Kidney (tissue), 14 donors: ENCODE measurements around the gene TACC2. TPM values are rescaled to one million over a fixed set of nuclear protein-coding genes. Genes with fewer than 3 reads are reported as not detected.

Experiments used
- DNase-seq, 5 donors: peaks; one replicate each; pipeline ENCODE4 v3.0.0-alpha.2; 2013 to 2020
- FAIRE-seq: peaks from 2 replicates; lab custom pipeline; 2012; peaks lifted over from hg19 to GRCh38; lab: Jason Lieb, UNC
- H3K27ac ChIP-seq, 2 donors: one replicate each; pipeline ENCODE4 v1.7.0; 2013; ENCODE audit warnings: low read depth in 2 of 2, low read length in 2 of 2, inconsistent platforms in 1 of 2
- H3K27me3 ChIP-seq: one replicate; pipeline ENCODE4 v1.7.1; 2013; ENCODE audit warnings: low read length, inconsistent platforms; ENCODE audit not compliant: control insufficient read depth, insufficient read depth
- H3K36me3 ChIP-seq, 3 donors: one replicate each; pipeline versions ENCODE4 v1.7.0 to v1.7.1; 2013; ENCODE audit warnings: low read length in 3 of 3, control low read depth in 1 of 3, inconsistent platforms in 1 of 3; ENCODE audit not compliant: insufficient read depth in 3 of 3, control insufficient read depth in 2 of 3
- H3K4me1 ChIP-seq, 3 donors: one replicate each; pipeline versions ENCODE4 v1.7.0 to v1.7.1; 2013; ENCODE audit warnings: low read length in 3 of 3, inconsistent platforms in 1 of 3, low read depth in 1 of 3; ENCODE audit not compliant: control insufficient read depth in 2 of 3, insufficient read depth in 2 of 3
- H3K4me3 ChIP-seq, 3 donors: one replicate each; pipeline versions ENCODE4 v1.7.0 to v1.8.1; 2013; ENCODE audit warnings: low read length in 3 of 3, control low read depth in 1 of 3, inconsistent platforms in 1 of 3
- H3K9ac ChIP-seq, 3 donors: one replicate each; pipeline versions ENCODE4 v1.7.0 to v1.7.1; 2013; ENCODE audit warnings: low read length in 3 of 3, control low read depth in 1 of 3, inconsistent platforms in 1 of 3
- H3K9me3 ChIP-seq, 3 donors: one replicate each; pipeline versions ENCODE4 v1.7.0 to v1.7.1; 2013; ENCODE audit warnings: low read length in 3 of 3, control low read depth in 1 of 3, inconsistent platforms in 1 of 3; ENCODE audit not compliant: control insufficient read depth in 2 of 3, insufficient read depth in 1 of 3
- intact Hi-C: fragments of 100-400 bp; cut with DNase I; formaldehyde crosslinking; loops from one replicate; pipeline ENCODE4 v1.11.1; 2022
- polyA plus RNA-seq: library from polyadenylated mRNA; stranded (reverse); fragments of 350-450 nt; fragmentation: Illumina TruSeq; extraction: RNeasy Lipid Tissue Mini Kit (QIAGEN cat#74804); gene quantifications from one replicate; pipeline ENCODE4 v1.2.3, GENCODE V29; 2014; ENCODE audit warnings: low read depth, low replicate concordance; ENCODE audit not compliant: insufficient read depth
- total RNA-seq: library from RNA; stranded (reverse); fragmentation: NEBNext Ultra II Directional; extraction: Animal tissue kit (Norgen Biotek cat#: 25700); gene quantifications from one replicate; pipeline ENCODE4 v1.2.1, GENCODE V29; 2021
- TF ChIP-seq, protein P1 (sequence below): IDR thresholded peaks from 3 replicates; pipeline ENCODE4 v1.5.1; 2012; ENCODE audit warnings: mild to moderate bottlenecking, moderate library complexity, borderline replicate concordance; ENCODE audit not compliant: insufficient read depth; ENCODE audit errors: extremely low read depth
- donor health status: control.
- donor health status: control.
- donor health status: control.
- donor health status: control.
- donor health status: control.
- donor health status: DM: yes; HTN: yes; CAD: no.
- donor health status: Normal renal cell carcinoma (clear cell type).

TACC2 gene
- total and polyA plus RNA-seq, 2 donors from 2014 or later = 36.4 to 81.0 TPM

DNA sequence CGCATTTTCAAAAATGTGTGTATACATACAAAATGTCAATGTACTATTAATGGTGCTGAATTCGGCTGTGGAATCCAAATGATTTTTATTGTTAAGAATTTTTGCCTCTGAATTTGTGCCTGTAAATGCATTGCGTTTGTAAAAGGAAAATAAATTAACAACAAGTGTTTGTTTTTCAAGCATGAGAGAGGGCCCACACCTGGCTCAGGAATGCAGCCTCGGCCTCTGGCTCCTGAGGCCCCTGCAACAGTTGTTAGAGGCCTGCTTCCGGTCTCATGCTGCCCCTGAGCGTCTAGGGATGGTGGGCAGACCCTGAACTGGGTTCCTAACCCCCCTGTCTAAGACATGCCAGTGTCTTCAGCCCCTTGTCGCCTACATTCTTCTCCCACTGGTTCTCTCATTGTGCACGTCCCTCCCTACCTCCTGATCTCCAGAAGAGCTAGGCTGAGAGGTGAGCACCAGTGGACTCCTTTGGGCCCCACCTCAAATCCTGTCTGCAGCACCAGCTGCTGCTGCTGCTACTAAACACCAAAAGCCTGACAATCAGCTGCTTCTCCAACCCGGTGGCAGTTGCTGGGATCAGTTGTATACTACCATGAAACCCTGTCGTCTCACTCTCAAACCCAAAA, 280.2 kb downstream of the TACC2 start:
- H3K9ac ChIP-seq = no peak overlapping the region
- no peaks in the 10 kb centered on the region for H3K9me3 ChIP-seq
- no peak overlapping the region for H3K27ac ChIP-seq
- TF ChIP-seq, protein P1, sequence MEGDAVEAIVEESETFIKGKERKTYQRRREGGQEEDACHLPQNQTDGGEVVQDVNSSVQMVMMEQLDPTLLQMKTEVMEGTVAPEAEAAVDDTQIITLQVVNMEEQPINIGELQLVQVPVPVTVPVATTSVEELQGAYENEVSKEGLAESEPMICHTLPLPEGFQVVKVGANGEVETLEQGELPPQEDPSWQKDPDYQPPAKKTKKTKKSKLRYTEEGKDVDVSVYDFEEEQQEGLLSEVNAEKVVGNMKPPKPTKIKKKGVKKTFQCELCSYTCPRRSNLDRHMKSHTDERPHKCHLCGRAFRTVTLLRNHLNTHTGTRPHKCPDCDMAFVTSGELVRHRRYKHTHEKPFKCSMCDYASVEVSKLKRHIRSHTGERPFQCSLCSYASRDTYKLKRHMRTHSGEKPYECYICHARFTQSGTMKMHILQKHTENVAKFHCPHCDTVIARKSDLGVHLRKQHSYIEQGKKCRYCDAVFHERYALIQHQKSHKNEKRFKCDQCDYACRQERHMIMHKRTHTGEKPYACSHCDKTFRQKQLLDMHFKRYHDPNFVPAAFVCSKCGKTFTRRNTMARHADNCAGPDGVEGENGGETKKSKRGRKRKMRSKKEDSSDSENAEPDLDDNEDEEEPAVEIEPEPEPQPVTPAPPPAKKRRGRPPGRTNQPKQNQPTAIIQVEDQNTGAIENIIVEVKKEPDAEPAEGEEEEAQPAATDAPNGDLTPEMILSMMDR = no peak
- DNase-seq (peak in 1 of 5 donors; percentile 49), FAIRE-seq (no peak)
- H3K36me3 ChIP-seq = peaks cover 0 to 2% (median 0%) of the 10 kb centered on the region in 3 donors
- intact Hi-C loops = no loop called here
- H3K27me3 ChIP-seq = no peaks in the 10 kb centered on the region
- no peak overlapping the region for H3K4me3 ChIP-seq
- H3K4me1 ChIP-seq = no peaks in the 10 kb centered on the region

DNA sequence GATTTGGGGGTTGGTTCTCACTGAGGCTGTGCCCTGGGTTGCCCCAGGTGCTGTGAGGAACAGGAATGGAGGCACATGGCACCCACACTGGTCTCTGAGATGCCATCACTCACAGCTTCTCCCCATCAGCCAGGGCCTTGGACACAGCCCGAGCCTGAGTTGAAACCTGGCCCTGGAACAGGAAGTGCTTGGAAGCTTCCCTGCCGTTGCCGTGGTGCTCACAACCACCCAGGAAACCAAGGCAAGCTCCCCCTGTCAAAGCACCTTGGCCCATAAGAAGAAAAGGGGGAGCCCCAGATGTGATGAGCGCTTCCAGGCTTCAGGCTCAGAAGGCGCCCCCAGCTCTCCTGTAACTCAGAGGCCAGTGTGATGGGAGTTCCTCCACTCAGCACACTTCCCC, 282.1 kb downstream of the TACC2 start, which contains the start of gene BTBD16:
Gene BTBD16 (plus strand): TSS at position 221 of the 400 bp plus-strand sequence. CDS start 3,786 bp downstream, outside the sequence.
- no peak for FAIRE-seq

DNA sequence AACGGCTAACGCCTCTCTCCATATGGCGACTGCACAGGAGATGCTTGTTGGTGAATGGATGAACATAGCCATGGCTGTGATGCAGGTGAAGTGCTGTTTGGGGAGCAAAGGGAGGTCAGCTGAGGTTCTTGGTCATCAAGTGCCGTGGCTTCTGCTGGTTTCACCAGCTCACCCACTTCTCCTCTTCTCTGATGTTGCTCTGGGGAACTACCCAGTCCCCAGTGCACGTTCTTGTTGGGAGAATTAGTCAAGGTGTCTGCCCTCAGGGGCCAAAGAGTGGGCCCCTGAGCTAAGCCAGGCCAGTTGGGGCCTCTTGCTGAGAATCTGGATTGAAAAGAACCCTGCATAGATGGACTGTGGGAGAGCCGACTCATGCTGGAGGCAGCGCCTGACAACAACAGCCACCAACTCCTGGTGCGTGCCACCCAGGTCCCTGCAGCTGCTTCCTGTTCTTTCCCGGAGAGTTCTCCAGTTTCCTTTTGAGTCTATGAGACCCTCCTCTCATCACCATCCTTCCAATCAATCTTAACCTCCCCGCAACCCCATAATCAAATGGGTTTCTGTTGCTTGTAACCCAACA, 285.1 kb downstream of the TACC2 start:
- H3K9me3 ChIP-seq = no peaks in the 10 kb centered on the region
- no peak overlapping the region for H3K27ac ChIP-seq
- no peak overlapping the region for H3K4me3 ChIP-seq
- intact Hi-C loops = no loop called here
- peak in 1 of 5 donors; percentile 13 for DNase-seq
- H3K36me3 ChIP-seq = peaks cover 0 to 2% (median 0%) of the 10 kb centered on the region in 3 donors
- no peaks in the 10 kb centered on the region for H3K4me1 ChIP-seq
- FAIRE-seq = no peak
- H3K9ac ChIP-seq = no peak overlapping the region
- H3K27me3 ChIP-seq = no peaks in the 10 kb centered on the region
- TF ChIP-seq, protein P1 = no peak

More for the DNA sequence above, 282.1 kb downstream of the TACC2 start, which contains the start of gene BTBD16:
- Histone ChIP-seq H3K36me3 (peaks cover 0 to 2% (median 0%) of the 10 kb centered on the region in 3 donors), H3K27ac (no peak within 1 kb of the TSS), H3K4me3 (no peak within 1 kb of the TSS), H3K4me1 (no peaks in the 10 kb centered on the region), H3K9me3 (no peaks in the 10 kb centered on the region), H3K9ac (no peak within 1 kb of the TSS), H3K27me3 (no peaks in the 10 kb centered on the region)
- peak in 2 of 5 donors; percentile 18 to 39 for DNase-seq
- TF ChIP-seq, protein P1 = no peak
- intact Hi-C loops = no loop called here
